CD8-positive, alpha-beta memory T cell (primary cell): ENCODE measurements around the gene STARD10. TPM values are rescaled to one million over a fixed set of nuclear protein-coding genes. Genes with fewer than 3 reads are reported as not detected.
A peak's percentile ranks its signal among the peaks of the same experiment; 100 is the strongest.

ENCODE experiments used
- CTCF ChIA-PET: fragments of 350-600 bp; sonication (Branson Sonifier 250); formaldehyde crosslinking; loops from one replicate; lab custom pipeline; 2021; ENCODE audit warnings: antibody characterized with exemption; lab: Charles Lee
- POLR2A ChIA-PET: fragments of 350-600 bp; sonication (Branson Sonifier 250); formaldehyde crosslinking; loops from one replicate; lab custom pipeline; 2021; ENCODE audit warnings: antibody characterized with exemption; lab: Charles Lee
- DNase-seq, 5 donors: peaks; one replicate each; pipeline versions ENCODE4 v3.0.0 to v3.0.0-alpha.2; 2020 to 2022; ENCODE audit warnings: mixed read lengths in 1 of 5
- H3K27ac ChIP-seq: one replicate; pipeline ENCODE4 v1.7.0; 2013; ENCODE audit warnings: low read depth, mild to moderate bottlenecking, low read length, moderate library complexity
- H3K27me3 ChIP-seq: 2 replicates; pipeline ENCODE4 v1.7.0; 2013; ENCODE audit warnings: low read length, mild to moderate bottlenecking; ENCODE audit not compliant: insufficient read depth, poor library complexity, severe bottlenecking
- H3K36me3 ChIP-seq: 2 replicates; pipeline ENCODE4 v1.7.0; 2013; ENCODE audit warnings: mild to moderate bottlenecking, low read length, moderate library complexity; ENCODE audit not compliant: insufficient read depth
- H3K4me1 ChIP-seq: 2 replicates; pipeline ENCODE4 v1.7.0; 2013; ENCODE audit warnings: mild to moderate bottlenecking, low read length, moderate library complexity; ENCODE audit not compliant: insufficient read depth
- H3K4me3 ChIP-seq: 2 replicates; pipeline ENCODE4 v1.7.0; 2013; ENCODE audit warnings: mild to moderate bottlenecking, low read length
- H3K9me3 ChIP-seq: 2 replicates; pipeline ENCODE4 v1.7.0; 2013; ENCODE audit warnings: mild to moderate bottlenecking, low read length
- H3K27ac Mint-ChIP-seq, 8 donors: one replicate each; pipeline ENCODE4 v1.8.0; 2020 to 2021; ENCODE audit warnings: mixed read lengths in 8 of 8, mild to moderate bottlenecking in 6 of 8, inconsistent platforms in 3 of 8, moderate library complexity in 3 of 8
- H3K27me3 Mint-ChIP-seq, 2 donors: one replicate each; pipeline ENCODE4 v1.8.0; 2020 to 2021; ENCODE audit warnings: mixed read lengths in 2 of 2, mild to moderate bottlenecking in 1 of 2, moderate library complexity in 1 of 2
- H3K36me3 Mint-ChIP-seq, 3 donors: one replicate each; pipeline ENCODE4 v1.8.0; 2020 to 2021; ENCODE audit warnings: mixed read lengths in 3 of 3, inconsistent platforms in 1 of 3, mild to moderate bottlenecking in 1 of 3
- H3K4me1 Mint-ChIP-seq, 3 donors: one replicate each; pipeline ENCODE4 v1.8.0; 2020 to 2021; ENCODE audit warnings: mixed read lengths in 3 of 3, inconsistent platforms in 1 of 3, mild to moderate bottlenecking in 1 of 3
- H3K4me3 Mint-ChIP-seq, 7 donors: one replicate each; pipeline ENCODE4 v1.8.0; 2020 to 2021; ENCODE audit warnings: mixed read lengths in 7 of 7, mild to moderate bottlenecking in 6 of 7, moderate library complexity in 4 of 7, inconsistent platforms in 2 of 7
- H3K9me3 Mint-ChIP-seq, 5 donors: one replicate each; pipeline ENCODE4 v1.8.0; 2020 to 2022; ENCODE audit warnings: mixed read lengths in 5 of 5, mild to moderate bottlenecking in 3 of 5, moderate library complexity in 2 of 5, inconsistent platforms in 1 of 5
- polyA plus RNA-seq: library from polyadenylated mRNA; unstranded; fragments of 300-500 nt; fragmentation: Illumina TruSeq; gene quantifications from one replicate; pipeline ENCODE4 v1.2.3, GENCODE V29; 2021
- total RNA-seq, 2 experiments: library from RNA; stranded (reverse); gene quantifications; one replicate each; pipeline ENCODE4 v1.2.3, GENCODE V29; 2021

The STARD10 gene
- total and polyA plus RNA-seq, 3 experiments from 2014 or later: 13.8 to 21.8 (median 15.9) TPM

- H3K4me1 Mint-ChIP-seq: peaks cover 28 to 34% (median 28%) of the 10 kb centered on the region in 3 donors
- Histone ChIP-seq H3K4me3 (no peak overlapping the region), H3K9me3 (no peaks in the 10 kb centered on the region), H3K27me3 (no peaks in the 10 kb centered on the region), H3K4me1 (peaks cover 34% of the 10 kb centered on the region), H3K27ac (no peak overlapping the region), H3K36me3 (no peaks in the 10 kb centered on the region)
- H3K27me3 Mint-ChIP-seq: no peaks in the 10 kb centered on the region
- ChIA-PET POLR2A (no interaction called here), CTCF (no interaction called here)
- no peaks in the 10 kb centered on the region for H3K9me3 Mint-ChIP-seq
- H3K36me3 Mint-ChIP-seq: peaks cover 0 to 24% (median 10%) of the 10 kb centered on the region in 3 donors
- DNase-seq: no peak
- peak overlapping the region in 1 of 7 donors; percentile 71 for H3K4me3 Mint-ChIP-seq
- peak overlapping the region in 2 of 8 donors; percentile 51 to 78 for H3K27ac Mint-ChIP-seq
These were observed 39.2 kb downstream of the STARD10 start for GRCh38 chr11:72754544-72755155.

GRCh38 chr11:72754149-72754543, 39.7 kb downstream of the STARD10 start:
- Mint-ChIP-seq H3K4me3 (peak overlapping the region in 1 of 7 donors; percentile 22), H3K27me3 (no peaks in the 10 kb centered on the region), H3K9me3 (no peaks in the 10 kb centered on the region), H3K36me3 (peaks cover 0 to 23% (median 10%) of the 10 kb centered on the region in 3 donors), H3K27ac (peak overlapping the region in 2 of 8 donors; percentile 51 to 78), H3K4me1 (peaks cover 31 to 38% (median 33%) of the 10 kb centered on the region in 3 donors)
- DNase-seq: no peak
- ChIA-PET POLR2A (no interaction called here), CTCF (no interaction called here)
- Histone ChIP-seq H3K27me3 (no peaks in the 10 kb centered on the region), H3K4me3 (no peak overlapping the region), H3K4me1 (peaks cover 34% of the 10 kb centered on the region), H3K36me3 (no peaks in the 10 kb centered on the region), H3K27ac (no peak overlapping the region), H3K9me3 (no peaks in the 10 kb centered on the region)

GRCh38 chr11:72753341-72754148, 40.3 kb downstream of the STARD10 start:
- Histone ChIP-seq H3K27me3 (no peaks in the 10 kb centered on the region), H3K4me3 (peak overlapping the region; percentile 93), H3K36me3 (no peaks in the 10 kb centered on the region), H3K9me3 (no peaks in the 10 kb centered on the region), H3K27ac (no peak overlapping the region), H3K4me1 (peaks cover 38% of the 10 kb centered on the region)
- no peaks in the 10 kb centered on the region for H3K9me3 Mint-ChIP-seq
- peaks cover 0 to 25% (median 7%) of the 10 kb centered on the region in 3 donors for H3K36me3 Mint-ChIP-seq
- no peaks in the 10 kb centered on the region for H3K27me3 Mint-ChIP-seq
- DNase-seq: peak in 1 of 5 donors; percentile 42
- H3K27ac Mint-ChIP-seq: peak overlapping the region in 7 of 8 donors; percentile 1 to 99 (median 92)
- POLR2A ChIA-PET: no interaction called here
- CTCF ChIA-PET: interaction anchor here (1.6 kb wide), 1 partner anchor 28 kb away, joined by 3 read pairs; no protein-coding TSS in a partner anchor
- peaks cover 36 to 44% (median 39%) of the 10 kb centered on the region in 3 donors for H3K4me1 Mint-ChIP-seq
- peak overlapping the region; percentile 85 to 98 (median 95) for H3K4me3 Mint-ChIP-seq

- peaks cover 45% of the 10 kb centered on the region for H3K4me1 ChIP-seq
- Mint-ChIP-seq H3K9me3 (no peaks in the 10 kb centered on the region), H3K27ac (peak within 1 kb of the TSS; percentile 81 to 99 (median 98)), H3K27me3 (no peaks in the 10 kb centered on the region), H3K36me3 (peaks cover 0 to 22% (median 3%) of the 10 kb centered on the region in 3 donors), H3K4me1 (peaks cover 42 to 55% (median 48%) of the 10 kb centered on the region in 3 donors), H3K4me3 (peak within 1 kb of the TSS; percentile 85 to 98 (median 95))
- no peaks in the 10 kb centered on the region for H3K9me3 ChIP-seq
- H3K4me3 ChIP-seq: peak within 1 kb of the TSS; percentile 93
- CTCF ChIA-PET: interaction anchor here (1.6 kb wide), 1 partner anchor 27 kb away, joined by 3 read pairs; no protein-coding TSS in a partner anchor
- H3K27ac ChIP-seq: peak within 1 kb of the TSS; percentile 80
- H3K27me3 ChIP-seq: no peaks in the 10 kb centered on the region
- DNase-seq: peak; percentile 73 to 89 (median 79)
- H3K36me3 ChIP-seq: no peaks in the 10 kb centered on the region
- POLR2A ChIA-PET: interaction anchor here (0.5 to 0.7 kb wide), 2 partner anchors 16 to 22 kb away, joined by 3 to 4 read pairs; no protein-coding TSS in a partner anchor
These were observed 41.5 kb downstream of the STARD10 start, which contains the start of gene ARAP1 for GRCh38 chr11:72752088-72752914. ARAP1 (minus strand) TSS chr11:72752408; CDS start chr11:72727128, 25,280 bp downstream.

GRCh38 chr11:72751116-72752087, 42.4 kb downstream of the STARD10 start:
- DNase-seq: peak in 1 of 5 donors; percentile 46
- ChIA-PET POLR2A (no interaction called here), CTCF (interaction anchor here (1.0 kb wide), 1 partner anchor 17 kb away, joined by 3 read pairs; no protein-coding TSS in a partner anchor)
- H3K27me3 Mint-ChIP-seq: no peaks in the 10 kb centered on the region
- no peaks in the 10 kb centered on the region for H3K36me3 ChIP-seq
- peak overlapping the region; percentile 81 to 99 (median 94) for H3K27ac Mint-ChIP-seq
- no peaks in the 10 kb centered on the region for H3K9me3 ChIP-seq
- H3K4me3 ChIP-seq: peak overlapping the region; percentile 93
- peaks cover 46% of the 10 kb centered on the region for H3K4me1 ChIP-seq
- H3K36me3 Mint-ChIP-seq: peaks cover 0 to 16% (median under 1%) of the 10 kb centered on the region in 3 donors
- H3K4me1 Mint-ChIP-seq: peaks cover 45 to 63% (median 52%) of the 10 kb centered on the region in 3 donors
- no peaks in the 10 kb centered on the region for H3K9me3 Mint-ChIP-seq
- peak overlapping the region; percentile 80 for H3K27ac ChIP-seq
- H3K27me3 ChIP-seq: no peaks in the 10 kb centered on the region
- H3K4me3 Mint-ChIP-seq: peak overlapping the region; percentile 85 to 98 (median 95)

- Mint-ChIP-seq H3K4me1 (peaks cover 45 to 69% (median 52%) of the 10 kb centered on the region in 3 donors), H3K9me3 (no peaks in the 10 kb centered on the region), H3K4me3 (peak overlapping the region; percentile 85 to 98 (median 95)), H3K27me3 (no peaks in the 10 kb centered on the region), H3K27ac (peak overlapping the region; percentile 81 to 99 (median 94)), H3K36me3 (peaks cover 0 to 14% (median 0%) of the 10 kb centered on the region in 3 donors)
- no peaks in the 10 kb centered on the region for H3K27me3 ChIP-seq
- H3K4me3 ChIP-seq: peak overlapping the region; percentile 93
- CTCF ChIA-PET: interaction anchor here (1.0 kb wide), 1 partner anchor 16 kb away, joined by 3 read pairs; no protein-coding TSS in a partner anchor
- no peaks in the 10 kb centered on the region for H3K9me3 ChIP-seq
- POLR2A ChIA-PET: no interaction called here
- no peak for DNase-seq
- H3K4me1 ChIP-seq: peaks cover 46% of the 10 kb centered on the region
- H3K27ac ChIP-seq: no peak overlapping the region
- no peaks in the 10 kb centered on the region for H3K36me3 ChIP-seq
These were observed 43.2 kb downstream of the STARD10 start for GRCh38 chr11:72750556-72751115.
